ENCODE data around the gene SYNDIG1.

Gene SYNDIG1

GRCh38 chr20:24495266-24495665 lies 25.8 kb downstream of the SYNDIG1 start:
- H3K27me3 ChIP-seq (ENCODE audit: insufficient read depth, poor library complexity, severe bottlenecking), result no peaks in the 10 kb centered on the region
- TF ChIP-seq SPI1 (IDR thresholded peaks at IDR 0.05; ENCODE audit: borderline replicate concordance, low read depth) (no peak), POLR2AphosphoS5 (IDR thresholded peaks at IDR 0.05; ENCODE audit: low read depth) (no peak), REST (IDR thresholded peaks at IDR 0.05; ENCODE audit: insufficient replicate concordance, low read depth) (no peak), CTCF (IDR thresholded peaks at IDR 0.05; ENCODE audit: insufficient read depth, low read length) (no peak), GABPA (IDR thresholded peaks at IDR 0.05; ENCODE audit: low read depth) (no peak)
- H3K27ac ChIP-seq (replicated peaks), result no peak overlapping the region
- H3K4me3 ChIP-seq (replicated peaks; ENCODE audit: insufficient read depth, low read length), result no peak overlapping the region
- DNase-seq (ENCODE audit: low read depth in 1 of 2, low spot score in 1 of 2), result no peak

- Histone ChIP-seq H3K27me3 (ENCODE audit: insufficient read depth, poor library complexity, severe bottlenecking) (no peaks in the 10 kb centered on the region), H3K4me3 (replicated peaks; ENCODE audit: insufficient read depth, low read length) (no peak overlapping the region), H3K27ac (replicated peaks) (no peak overlapping the region)
- TF ChIP-seq REST (IDR thresholded peaks at IDR 0.05; ENCODE audit: insufficient replicate concordance, low read depth) (no peak), POLR2AphosphoS5 (IDR thresholded peaks at IDR 0.05; ENCODE audit: low read depth) (no peak), SPI1 (IDR thresholded peaks at IDR 0.05; ENCODE audit: borderline replicate concordance, low read depth) (no peak), CTCF (IDR thresholded peaks at IDR 0.05; ENCODE audit: insufficient read depth, low read length) (no peak), GABPA (IDR thresholded peaks at IDR 0.05; ENCODE audit: low read depth) (no peak)
- DNase-seq (ENCODE audit: low read depth in 1 of 2, low spot score in 1 of 2), result no peak
Observed at GRCh38 chr20:24497851-24498250, 28.4 kb downstream of the SYNDIG1 start.

GRCh38 chr20:24498641-24499040 lies 29.2 kb downstream of the SYNDIG1 start:
- no peak for DNase-seq (ENCODE audit: low read depth in 1 of 2, low spot score in 1 of 2)
- H3K4me3 ChIP-seq (replicated peaks; ENCODE audit: insufficient read depth, low read length), result no peak overlapping the region
- H3K27ac ChIP-seq (replicated peaks), result no peak overlapping the region
- no peak for TF ChIP-seq SPI1 (IDR thresholded peaks at IDR 0.05; ENCODE audit: borderline replicate concordance, low read depth)
- no peak for TF ChIP-seq GABPA (IDR thresholded peaks at IDR 0.05; ENCODE audit: low read depth)
- TF ChIP-seq CTCF (IDR thresholded peaks at IDR 0.05; ENCODE audit: insufficient read depth, low read length), result no peak
- TF ChIP-seq REST (IDR thresholded peaks at IDR 0.05; ENCODE audit: insufficient replicate concordance, low read depth), result no peak
- TF ChIP-seq POLR2AphosphoS5 (IDR thresholded peaks at IDR 0.05; ENCODE audit: low read depth), result no peak
- H3K27me3 ChIP-seq (ENCODE audit: insufficient read depth, poor library complexity, severe bottlenecking), result no peaks in the 10 kb centered on the region
